Myocyte (in vitro differentiated cells): ENCODE data around the gene CACNG5. TPM values are rescaled to one million over a fixed set of nuclear protein-coding genes. Genes with fewer than 3 reads are reported as not detected.

ENCODE experiments used
- DNase-seq: peaks from one replicate; pipeline ENCODE4 v3.0.0-alpha.2; 2012; ENCODE audit warnings: low read depth
- total RNA-seq: library from RNA; depleted of rRNA; stranded (reverse); fragments of >200 nt; gene quantifications from 2 replicates; pipeline ENCODE4 v1.2.3, GENCODE V29; 2014

The CACNG5 gene
- total RNA-seq, 1 donor from 2014 or later: not detected

DNA sequence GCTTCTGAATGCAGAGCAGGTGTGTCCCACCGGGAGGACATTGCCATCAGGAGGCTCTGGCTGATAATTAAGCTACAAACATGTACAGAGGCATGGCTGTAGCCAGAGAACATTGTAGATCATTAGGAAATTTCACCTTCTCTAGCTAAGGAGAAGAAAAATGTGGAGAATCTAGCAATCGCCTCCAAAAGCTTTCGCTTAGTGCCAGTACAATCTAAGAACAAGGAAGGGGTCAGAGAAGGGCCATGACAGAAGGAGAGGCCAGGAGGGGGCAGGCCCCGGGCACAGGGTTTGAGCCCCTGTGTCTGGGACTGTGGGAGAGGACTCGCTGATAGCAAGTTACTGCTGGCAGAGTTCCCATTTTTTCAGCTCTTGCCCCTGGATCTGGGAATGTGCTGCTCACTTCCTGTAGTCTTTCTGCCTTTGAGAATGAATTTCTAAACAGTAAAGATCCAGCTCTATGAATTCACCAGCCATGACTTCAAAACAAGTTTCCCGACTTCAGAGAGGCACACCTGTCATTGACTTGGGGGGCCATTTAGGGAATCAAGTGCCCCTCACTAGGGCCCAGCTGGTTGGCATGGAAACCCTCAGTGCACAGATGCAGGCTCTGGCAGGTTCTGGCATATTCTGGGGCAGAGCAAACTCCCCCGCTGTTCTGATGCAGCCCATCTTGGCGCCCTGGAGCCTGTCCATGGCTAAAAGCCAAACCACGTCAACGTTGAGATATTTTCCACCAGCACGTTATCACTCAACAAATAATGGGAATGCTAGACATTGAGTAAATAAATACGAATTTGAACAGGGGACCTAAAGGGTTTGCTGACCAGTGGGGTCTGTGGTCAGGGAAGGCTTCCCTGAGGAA is 70.1 kb downstream of the CACNG5 start:
- no peak for DNase-seq

DNA sequence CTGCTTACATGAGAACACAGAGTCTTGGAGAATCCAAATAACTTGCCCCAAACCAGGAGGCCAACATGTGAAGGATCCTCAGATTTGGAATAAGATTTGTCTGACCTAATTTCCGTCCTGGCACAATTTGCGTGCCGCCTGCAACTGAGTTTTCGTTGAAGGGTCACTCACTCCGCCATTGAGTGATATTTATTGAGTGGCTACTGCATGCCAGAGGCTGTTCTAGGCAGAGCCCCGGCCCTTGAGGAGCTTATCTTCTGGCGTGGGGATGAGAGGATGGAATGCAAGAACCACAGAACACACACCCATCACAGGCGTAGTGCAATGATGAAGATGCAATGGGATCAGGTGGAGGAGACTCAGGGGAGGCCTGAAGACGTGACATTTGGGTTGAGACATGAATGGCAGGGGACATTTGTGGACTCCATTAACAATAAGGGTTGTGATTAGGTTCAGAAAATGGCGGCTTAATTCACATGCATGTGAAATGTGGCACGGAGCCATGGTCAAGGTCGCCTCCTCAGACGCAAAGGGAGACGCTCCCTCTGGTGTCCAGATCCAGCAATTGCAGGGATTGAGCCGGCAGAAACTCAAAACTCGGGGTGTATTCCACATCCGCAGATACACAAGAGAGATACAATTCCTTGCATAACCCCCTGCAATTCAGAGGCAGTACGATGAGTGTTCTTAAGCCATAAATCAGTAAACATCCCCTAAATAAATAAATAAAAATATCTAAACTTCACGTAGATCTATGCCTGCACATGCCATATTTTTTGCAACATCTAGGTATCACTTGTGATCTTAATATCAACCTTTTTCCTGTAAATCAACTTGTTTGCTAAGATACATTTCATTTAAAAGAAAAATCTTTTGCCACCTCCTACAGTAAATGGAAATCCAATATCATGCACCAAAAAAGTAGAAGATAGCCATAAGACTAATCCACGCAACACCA is 71.7 kb downstream of the CACNG5 start:
- DNase-seq: peak; percentile 81

DNA sequence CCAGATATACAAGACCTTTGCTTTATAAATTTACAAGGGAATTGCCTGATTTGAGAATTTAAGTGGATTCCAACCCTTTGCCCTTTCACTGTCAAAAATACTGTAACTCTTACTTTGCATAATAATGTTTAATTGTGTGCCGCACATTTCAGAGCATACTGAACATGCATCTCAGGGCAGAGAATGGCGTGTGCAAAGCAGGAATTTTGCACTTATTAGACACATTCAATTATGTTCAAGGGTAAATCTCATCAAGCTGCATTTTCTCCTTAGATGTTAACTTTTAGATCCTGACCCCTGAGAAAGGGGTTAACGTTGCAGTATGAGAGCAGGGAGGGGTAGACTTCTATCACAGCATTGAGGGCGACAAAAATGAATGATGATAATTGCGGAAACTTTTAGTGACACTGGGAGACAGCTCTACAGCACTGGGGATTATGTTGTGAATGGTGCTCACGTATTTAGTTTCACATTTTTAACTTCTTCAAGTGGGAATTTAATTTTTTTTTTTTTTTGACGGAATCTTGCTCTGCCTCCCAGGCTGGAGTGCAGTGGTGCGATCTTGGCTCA is 75.0 kb downstream of the CACNG5 start:
- no peak for DNase-seq

DNA sequence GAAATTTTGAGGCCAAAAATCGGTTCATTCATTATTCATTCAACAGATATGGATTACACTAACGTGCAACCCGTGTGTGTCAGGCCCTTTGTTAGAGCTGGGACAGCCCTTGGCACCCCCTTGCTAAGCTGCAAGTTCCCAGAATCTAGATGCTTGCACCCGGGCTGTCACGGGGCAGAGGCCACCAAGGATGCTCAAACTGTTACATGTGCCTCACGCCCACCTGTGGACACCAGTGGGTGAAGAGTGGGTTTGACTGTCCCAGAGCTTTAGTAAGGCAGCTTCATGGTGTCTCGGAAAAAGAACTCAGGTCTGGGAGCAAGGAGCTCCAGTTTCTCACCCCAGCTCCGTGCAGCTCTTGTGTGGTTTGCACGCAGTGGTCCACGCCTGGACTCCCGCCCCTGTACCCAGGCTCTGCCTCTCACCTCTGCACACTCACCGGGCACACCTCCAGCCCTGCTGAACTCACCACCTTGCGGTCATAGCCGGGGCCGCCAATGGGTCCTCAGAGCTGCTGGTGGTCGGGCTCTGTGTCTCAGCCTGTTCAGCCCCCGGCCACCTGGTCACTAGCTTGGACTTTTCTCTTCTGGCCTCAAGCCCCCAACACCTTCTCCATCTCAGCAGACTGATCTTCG is 75.9 kb downstream of the CACNG5 start:
- no peak for DNase-seq

DNA sequence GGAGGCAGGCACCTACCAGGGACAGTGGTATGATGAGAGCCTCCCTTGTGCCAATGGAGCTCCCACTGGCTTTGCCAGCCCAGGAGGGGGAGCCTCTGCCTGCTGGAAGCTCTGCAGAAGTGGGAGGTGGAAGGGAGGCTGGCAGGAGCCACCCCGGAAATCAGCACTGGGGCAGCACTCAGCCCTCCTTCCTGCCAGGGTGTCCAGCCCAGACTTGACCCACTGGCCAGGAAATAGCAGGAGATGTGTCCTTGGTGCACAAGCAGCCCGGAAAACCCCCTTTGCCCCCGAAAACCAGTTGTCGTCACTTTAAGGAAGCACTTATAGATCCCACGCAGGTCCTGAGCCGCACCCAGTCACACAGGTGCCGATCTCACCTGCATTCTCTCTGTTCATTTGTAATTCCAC is 80.3 kb downstream of the CACNG5 start:
- DNase-seq: peak; percentile 23

DNA sequence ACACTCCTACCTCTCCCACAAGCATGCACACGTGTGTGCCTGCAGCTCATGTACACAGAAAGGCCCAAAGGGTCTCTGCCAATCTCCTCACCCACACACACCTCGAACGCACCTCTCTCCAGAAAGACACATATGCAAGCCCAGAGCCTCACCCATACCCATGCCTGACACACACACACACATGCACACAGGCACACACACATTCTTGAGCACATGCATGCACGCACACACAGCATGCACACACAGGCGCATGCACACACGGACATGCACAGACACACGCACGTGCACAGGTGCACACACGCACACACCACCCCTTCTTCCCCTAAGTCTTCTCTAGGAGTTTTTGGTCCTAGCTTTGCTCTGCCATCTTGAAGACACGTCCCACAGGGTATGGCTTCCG is 80.9 kb downstream of the CACNG5 start:
- no peak for DNase-seq

DNA sequence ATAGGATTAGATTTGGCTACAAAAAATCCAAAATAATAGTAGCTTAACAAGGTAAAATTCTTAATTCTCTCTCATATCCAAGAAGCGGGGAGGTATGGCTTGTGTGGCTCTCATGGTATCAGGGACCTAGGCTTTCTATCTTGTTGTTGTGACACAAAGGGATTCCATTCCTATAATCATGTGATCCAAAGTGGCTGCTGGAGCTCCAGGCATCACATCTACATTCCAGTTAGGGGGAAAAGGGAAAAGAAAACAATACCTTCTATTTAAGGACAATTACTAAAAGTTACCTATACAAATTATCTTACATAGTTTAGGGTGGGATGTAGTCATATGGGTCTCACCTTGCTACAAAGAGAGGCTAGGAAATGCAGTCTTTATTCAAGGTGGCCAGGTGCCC is 82.0 kb downstream of the CACNG5 start:
- no peak for DNase-seq

DNA sequence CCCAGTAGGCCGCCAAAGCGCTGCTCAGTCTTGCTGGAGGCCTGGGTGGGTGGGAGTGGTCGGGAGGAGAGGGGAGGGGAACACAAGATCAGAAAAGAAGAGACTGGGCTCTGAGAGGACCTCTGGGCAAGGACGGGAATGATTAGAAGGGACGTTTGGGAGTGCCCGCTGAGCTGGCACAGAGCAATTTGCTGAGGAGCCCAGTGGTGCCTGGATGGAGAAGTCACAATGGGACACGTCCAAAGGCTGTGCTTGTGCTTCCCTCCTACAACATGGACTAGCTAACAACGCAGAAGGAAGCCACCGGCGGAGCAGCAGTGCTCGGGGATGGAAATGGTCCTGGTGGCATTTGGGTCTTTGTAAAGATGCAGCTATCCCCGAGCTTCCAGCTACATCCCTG is 84.0 kb downstream of the CACNG5 start:
- no peak for DNase-seq

DNA sequence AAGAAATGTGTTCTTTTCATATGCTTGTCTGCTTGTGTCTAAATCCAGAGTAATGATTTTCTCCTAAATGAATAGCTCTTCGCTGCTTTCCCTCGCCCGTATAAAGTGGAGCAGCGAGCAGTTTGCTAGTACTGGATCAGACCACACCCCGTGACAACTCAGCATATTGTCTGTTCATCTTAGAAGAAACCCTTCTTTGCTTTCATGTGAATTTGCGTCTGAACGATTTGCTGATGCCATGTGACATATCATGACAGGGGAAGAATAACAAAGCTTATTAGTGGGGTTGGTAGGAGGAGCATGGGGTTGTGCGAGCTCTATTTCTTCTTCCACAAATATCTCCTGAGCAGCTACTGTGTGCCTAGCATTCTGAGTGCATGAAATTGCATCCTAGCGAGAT is 85.5 kb downstream of the CACNG5 start:
- no peak for DNase-seq

DNA sequence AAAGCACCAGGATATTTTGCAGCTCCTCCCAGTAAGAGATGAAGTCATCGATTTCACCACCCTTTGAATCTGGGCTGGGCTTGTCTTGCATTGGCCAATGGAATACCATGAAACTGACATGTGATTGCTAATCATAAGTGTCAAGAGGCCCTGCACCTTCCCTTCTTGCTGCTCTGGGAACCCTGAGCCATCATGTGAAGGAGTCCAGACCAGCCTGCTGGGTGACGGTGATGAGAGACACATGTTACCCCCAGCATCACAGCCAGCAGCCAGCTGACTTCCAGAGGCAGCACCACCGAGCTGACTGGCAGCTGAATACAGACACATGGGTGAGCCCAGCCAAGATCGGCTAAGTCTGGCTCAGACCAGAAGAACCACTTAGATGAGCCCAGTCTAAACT is 86.0 kb downstream of the CACNG5 start:
- no peak for DNase-seq

DNA sequence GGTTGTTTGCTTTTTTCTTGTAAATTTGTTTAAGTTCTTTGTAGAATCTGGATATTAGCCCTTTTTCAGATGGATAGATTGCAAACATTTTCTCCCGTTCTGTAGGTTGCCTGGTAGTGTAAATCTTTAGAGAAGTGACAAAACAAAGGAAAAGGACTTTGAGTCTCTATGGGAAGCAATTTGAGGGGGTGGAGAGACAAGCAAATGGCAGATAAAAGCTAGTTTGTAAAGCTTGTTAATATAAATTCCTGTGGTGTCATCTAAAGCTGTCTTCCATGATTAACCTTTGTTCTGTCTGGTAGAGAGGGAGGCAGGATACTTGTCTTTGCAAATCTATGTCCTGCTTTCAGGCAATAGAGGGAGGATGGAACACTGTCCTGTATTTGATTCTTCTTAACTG is 89.0 kb downstream of the CACNG5 start:
- no peak for DNase-seq

DNA sequence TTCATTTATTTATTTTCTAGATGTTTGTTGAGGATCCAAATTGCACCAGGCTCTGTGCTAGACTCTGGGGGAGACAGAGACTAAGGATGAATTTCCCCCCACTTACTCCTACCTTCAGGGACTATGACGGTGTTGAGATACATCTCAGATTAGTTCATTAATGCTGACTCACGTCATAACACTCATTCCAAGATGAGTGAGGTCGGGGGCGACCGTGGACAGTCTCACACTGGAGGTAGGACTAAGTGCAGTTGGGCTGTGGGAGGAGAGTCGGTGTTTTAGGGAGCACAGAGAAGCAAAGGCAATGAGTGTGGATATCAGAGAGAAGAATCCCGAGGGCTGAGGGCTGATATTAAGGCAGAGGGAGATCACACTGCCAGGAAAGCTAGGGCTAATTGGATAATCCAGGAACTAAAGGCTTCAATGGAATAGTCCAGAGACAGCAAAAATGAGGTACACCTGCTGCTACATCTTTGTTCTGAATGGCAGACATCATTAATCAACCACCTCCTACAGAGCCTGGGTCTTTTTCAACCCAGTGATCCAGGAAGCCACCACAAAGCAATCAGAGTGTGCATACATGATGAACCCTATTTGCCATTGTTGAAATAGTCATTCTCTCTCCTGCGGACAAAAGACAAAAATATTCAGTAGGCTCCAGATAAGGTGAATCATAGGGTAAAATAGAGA is 91.0 kb downstream of the CACNG5 start:
- no peak for DNase-seq

DNA sequence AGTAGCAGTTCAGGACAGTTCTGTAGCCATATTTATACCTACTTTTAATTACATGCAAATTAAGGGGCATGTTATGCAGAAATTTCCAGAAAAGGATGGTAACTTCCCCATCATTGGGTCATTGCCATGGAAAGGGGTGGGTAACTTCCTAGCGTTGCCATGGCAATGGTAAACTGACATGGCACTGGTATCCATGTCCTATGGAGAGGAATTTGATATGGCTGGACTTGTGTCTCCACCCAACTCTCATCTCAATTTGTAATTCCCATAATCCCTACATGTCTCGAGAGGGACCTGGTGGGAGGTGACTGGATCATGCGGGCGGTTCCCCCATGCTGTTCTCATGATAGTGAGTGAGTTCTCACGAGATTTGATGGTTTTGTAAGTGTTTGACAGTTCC is 94.0 kb downstream of the CACNG5 start:
- no peak for DNase-seq

DNA sequence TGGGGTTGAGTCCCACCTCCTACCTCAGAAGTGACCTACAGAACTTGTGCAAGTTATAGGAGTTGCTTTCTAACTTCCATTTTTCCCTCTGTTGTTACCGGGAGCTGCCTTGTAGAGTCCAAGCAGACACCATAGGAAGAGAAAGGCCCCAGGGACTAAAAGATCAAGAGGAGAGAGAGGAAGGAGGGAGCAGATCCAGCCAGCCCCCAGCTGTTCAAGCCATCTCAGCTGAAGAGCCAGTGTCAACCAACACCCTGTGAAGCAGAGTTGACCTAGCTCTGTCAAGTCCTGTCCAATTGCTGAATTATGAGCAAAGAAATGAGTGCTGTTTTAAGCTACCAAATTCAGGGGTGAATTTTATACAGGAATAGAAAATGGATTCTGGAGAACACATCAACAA is 94.7 kb downstream of the CACNG5 start:
- DNase-seq: peak; percentile 28

DNA sequence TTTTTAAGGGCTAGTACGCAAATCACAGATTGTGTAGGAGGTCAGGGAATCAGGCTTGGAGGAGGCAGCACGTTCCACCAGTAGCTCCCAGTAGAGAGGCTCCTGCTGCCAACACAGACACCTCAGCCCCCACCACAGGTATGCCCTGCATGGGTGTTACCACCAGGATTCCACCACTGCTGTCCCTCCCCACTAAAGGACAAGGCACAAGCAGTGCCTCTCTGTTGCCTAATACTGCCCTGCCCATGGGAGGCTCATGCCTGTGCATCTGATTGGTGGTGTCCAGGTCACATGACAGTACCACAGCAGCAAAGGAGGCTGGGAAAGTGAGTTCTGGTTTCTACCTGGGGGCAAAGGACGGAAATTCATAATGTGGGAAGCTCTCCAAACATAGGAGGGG is 96.0 kb downstream of the CACNG5 start:
- no peak for DNase-seq

DNA sequence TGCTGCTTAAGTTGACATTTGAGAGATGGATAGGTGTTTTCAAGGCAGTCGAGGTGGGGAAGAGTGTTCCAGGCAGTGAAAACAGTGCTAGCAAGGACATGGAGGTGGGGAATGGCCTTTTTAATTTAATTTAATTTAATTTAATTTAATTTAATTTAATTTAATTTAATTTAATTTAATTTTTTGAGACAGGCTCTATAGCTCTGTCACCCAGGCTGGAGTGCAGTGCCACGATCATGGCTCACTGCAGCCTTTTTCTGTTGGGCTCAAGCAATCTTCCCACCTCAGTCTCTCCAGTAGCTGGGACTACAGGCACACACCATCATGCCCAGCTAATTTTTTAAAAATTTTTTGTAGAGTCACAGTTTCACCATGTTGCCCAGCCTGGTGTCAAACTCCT is 97.4 kb downstream of the CACNG5 start:
- DNase-seq: no peak

DNA sequence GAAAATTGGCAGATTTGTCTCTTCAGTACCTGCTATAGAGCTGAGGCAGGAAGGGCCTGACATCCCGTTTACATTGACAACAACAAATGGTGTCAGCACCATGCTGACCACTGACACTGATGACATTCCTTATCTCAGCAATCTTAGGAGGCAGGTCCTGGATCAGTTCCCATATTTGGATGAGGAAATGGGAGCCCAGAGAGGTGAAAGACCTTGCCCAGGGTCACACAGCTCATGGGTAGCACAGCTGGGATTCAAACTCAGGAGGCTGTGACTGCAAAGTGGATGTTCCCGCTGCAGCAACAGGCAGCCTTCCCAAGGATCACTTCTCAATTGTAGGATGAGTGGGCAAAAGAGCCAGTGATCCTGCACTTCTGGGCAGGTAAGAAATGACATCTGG is 99.1 kb downstream of the CACNG5 start:
- DNase-seq: no peak
